ENCODE results near the gene TMEM163. TPM values are rescaled to one million over a fixed set of nuclear protein-coding genes. Genes with fewer than 3 reads are reported as not detected.

TMEM163 gene
- total RNA-seq, 2 donors from 2014 or later = 0.24 TPM; not detected in 1

DNA sequence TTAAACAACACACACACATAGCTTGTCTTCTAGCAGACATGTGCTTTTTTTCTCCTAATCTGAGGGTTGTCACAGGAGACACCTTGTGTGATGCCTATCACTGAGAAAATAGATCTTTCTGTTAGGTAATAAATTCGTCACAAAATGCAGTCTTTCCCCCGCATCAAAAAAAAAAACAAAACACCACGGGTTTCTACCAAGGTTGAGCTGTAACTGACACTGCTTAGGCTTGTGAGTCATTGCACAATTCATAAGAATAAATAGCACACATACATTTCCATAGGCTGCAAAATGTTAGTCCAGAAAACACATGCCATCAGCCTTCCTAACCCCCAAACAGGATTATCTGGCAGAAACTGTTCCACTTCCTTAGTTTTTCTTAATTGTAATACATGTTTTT is 6.5 kb downstream of the TMEM163 start:
- no peaks in the 10 kb centered on the region for H3K9me3 ChIP-seq (ENCODE audit: control insufficient read depth, low read length)
- no peak overlapping the region for H3K27ac Mint-ChIP-seq
- TF ChIP-seq CTCF (conservative IDR thresholded peaks at IDR 0.05) = no peak
- peaks cover 63% of the 10 kb centered on the region for H3K27me3 Mint-ChIP-seq (ENCODE audit: insufficient read depth)
- H3K9me3 Mint-ChIP-seq = no peaks in the 10 kb centered on the region
- no peak overlapping the region for H3K27ac ChIP-seq (ENCODE audit: low read depth, low read length)
- peaks cover 54% of the 10 kb centered on the region for H3K27me3 ChIP-seq (ENCODE audit: control insufficient read depth, insufficient read depth, low read length, poor library complexity, severe bottlenecking)
- DNase-seq = no peak
- H3K4me3 ChIP-seq (ENCODE audit: low read length) = no peak overlapping the region
- H3K4me1 ChIP-seq (ENCODE audit: control insufficient read depth, insufficient read depth, low read length) = no peaks in the 10 kb centered on the region
- H3K9ac ChIP-seq (ENCODE audit: extremely low read depth, low read length, poor library complexity, severe bottlenecking) = no peak overlapping the region
- H3K4me1 Mint-ChIP-seq = no peaks in the 10 kb centered on the region
- 77% methylated on average over 3 of the region's 3 CpGs; no CpG with 5 or more reads in 1 of the 2 experiments for WGBS, 2 experiments (ENCODE audit: insufficient coverage in 1 of 2, insufficient read length in 1 of 2)
- no peak overlapping the region for H3K4me3 Mint-ChIP-seq
- no peaks in the 10 kb centered on the region for H3K36me3 Mint-ChIP-seq (ENCODE audit: low read depth)
- H3K36me3 ChIP-seq (ENCODE audit: control insufficient read depth, insufficient read depth, low read length) = no peaks in the 10 kb centered on the region

GRCh38 chr2:134711692-134712091 is 7.1 kb downstream of the TMEM163 start:
- Mint-ChIP-seq H3K27ac (no peak overlapping the region), H3K36me3 (ENCODE audit: low read depth) (no peaks in the 10 kb centered on the region), H3K4me1 (peaks cover under 1% of the 10 kb centered on the region), H3K9me3 (no peaks in the 10 kb centered on the region), H3K4me3 (no peak overlapping the region), H3K27me3 (ENCODE audit: insufficient read depth) (peaks cover 61% of the 10 kb centered on the region)
- no peak for DNase-seq
- no peak for TF ChIP-seq CTCF (conservative IDR thresholded peaks at IDR 0.05)
- no peaks in the 10 kb centered on the region for H3K36me3 ChIP-seq (ENCODE audit: control insufficient read depth, insufficient read depth, low read length)
- no peak overlapping the region for H3K9ac ChIP-seq (ENCODE audit: extremely low read depth, low read length, poor library complexity, severe bottlenecking)
- H3K9me3 ChIP-seq (ENCODE audit: control insufficient read depth, low read length) = no peaks in the 10 kb centered on the region
- WGBS, 2 experiments (ENCODE audit: insufficient coverage in 1 of 2, insufficient read length in 1 of 2) = 34 to 43% methylated on average over 1 to 3 of the region's 3 CpGs
- no peaks in the 10 kb centered on the region for H3K4me1 ChIP-seq (ENCODE audit: control insufficient read depth, insufficient read depth, low read length)
- no peak overlapping the region for H3K27ac ChIP-seq (ENCODE audit: low read depth, low read length)
- peaks cover 48% of the 10 kb centered on the region for H3K27me3 ChIP-seq (ENCODE audit: control insufficient read depth, insufficient read depth, low read length, poor library complexity, severe bottlenecking)
- H3K4me3 ChIP-seq (ENCODE audit: low read length) = no peak overlapping the region

DNA sequence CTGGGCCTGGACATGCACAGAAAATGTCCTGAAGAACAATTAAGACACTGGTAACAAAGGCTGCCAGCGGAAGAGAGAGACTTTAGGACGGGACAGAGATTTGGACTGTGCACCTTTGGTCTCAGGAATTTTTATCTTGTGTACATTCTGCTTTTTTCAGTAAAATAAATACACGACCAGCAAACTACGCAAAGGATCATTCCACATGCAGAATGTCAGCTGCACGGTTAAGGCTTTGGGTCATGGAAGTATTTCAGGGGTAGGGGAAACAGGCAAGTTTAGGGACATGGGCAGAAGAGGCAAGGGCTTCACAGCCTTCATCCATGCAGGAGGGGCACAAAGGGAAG is 11.5 kb downstream of the TMEM163 start:
- no peak overlapping the region for H3K4me3 Mint-ChIP-seq
- no peaks in the 10 kb centered on the region for H3K9me3 Mint-ChIP-seq
- no peak for TF ChIP-seq CTCF (conservative IDR thresholded peaks at IDR 0.05)
- no peak overlapping the region for H3K27ac Mint-ChIP-seq
- no peak overlapping the region for H3K27ac ChIP-seq (ENCODE audit: low read depth, low read length)
- no peaks in the 10 kb centered on the region for H3K9me3 ChIP-seq (ENCODE audit: control insufficient read depth, low read length)
- DNase-seq = no peak
- no peaks in the 10 kb centered on the region for H3K4me1 ChIP-seq (ENCODE audit: control insufficient read depth, insufficient read depth, low read length)
- no peak overlapping the region for H3K4me3 ChIP-seq (ENCODE audit: low read length)
- H3K4me1 Mint-ChIP-seq = peaks cover 9% of the 10 kb centered on the region
- H3K27me3 ChIP-seq (ENCODE audit: control insufficient read depth, insufficient read depth, low read length, poor library complexity, severe bottlenecking) = peaks cover 4% of the 10 kb centered on the region
- peaks cover 40% of the 10 kb centered on the region for H3K27me3 Mint-ChIP-seq (ENCODE audit: insufficient read depth)
- 94 to 100% methylated on average over 5 of the region's 5 CpGs for WGBS, 2 experiments (ENCODE audit: insufficient coverage in 1 of 2, insufficient read length in 1 of 2)
- no peaks in the 10 kb centered on the region for H3K36me3 Mint-ChIP-seq (ENCODE audit: low read depth)
- no peaks in the 10 kb centered on the region for H3K36me3 ChIP-seq (ENCODE audit: control insufficient read depth, insufficient read depth, low read length)
- no peak overlapping the region for H3K9ac ChIP-seq (ENCODE audit: extremely low read depth, low read length, poor library complexity, severe bottlenecking)
